ENCODE results near the gene AMZ1.
A peak's percentile ranks its signal among the peaks of the same experiment; 100 is the strongest.

The AMZ1 gene

DNA sequence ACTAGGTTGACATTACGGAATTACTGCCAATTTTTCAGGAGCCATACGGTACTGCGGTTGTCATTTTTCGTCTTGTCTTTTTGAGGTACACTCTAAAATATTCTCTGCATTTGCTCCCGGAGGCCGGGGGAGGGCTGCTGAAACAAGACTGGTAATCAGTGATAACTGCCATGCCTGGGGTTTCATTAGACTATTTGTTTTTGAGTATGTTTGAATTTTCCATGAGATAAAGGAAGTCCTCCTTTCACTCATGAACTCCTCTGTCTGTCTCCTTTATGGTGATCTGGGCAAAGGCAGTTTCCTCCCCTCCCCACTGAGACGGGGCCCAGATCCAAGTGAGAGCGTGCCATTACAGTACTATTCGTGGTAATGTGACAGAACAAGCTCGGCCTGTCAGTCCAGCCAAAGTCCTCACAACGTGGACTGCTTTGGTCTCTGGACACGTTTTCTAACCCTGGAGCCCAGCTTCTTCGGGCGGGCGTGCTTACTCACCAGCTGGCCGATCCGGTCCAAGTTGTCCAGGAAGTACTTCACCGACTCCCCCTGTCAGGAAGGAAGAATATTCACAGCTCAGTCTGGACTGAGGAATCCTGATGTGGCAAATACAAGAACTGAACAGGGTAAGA is 45.1 kb downstream of the AMZ1 start:
- peak; percentile 78; the same call in 1 of the 2 replicates for TF ChIP-seq SIN3A (IDR thresholded peaks at IDR 0.05; ENCODE audit: borderline replicate concordance, insufficient read depth, low read length)
- TF ChIP-seq FOXP2 (optimal IDR thresholded peaks at IDR 0.05; ENCODE audit: borderline replicate concordance, extremely low read depth, extremely low read length, insufficient read depth): peak; percentile 55
- TF ChIP-seq TAF1 (IDR thresholded peaks at IDR 0.05; ENCODE audit: borderline replicate concordance, insufficient read depth, low read length): no peak

DNA sequence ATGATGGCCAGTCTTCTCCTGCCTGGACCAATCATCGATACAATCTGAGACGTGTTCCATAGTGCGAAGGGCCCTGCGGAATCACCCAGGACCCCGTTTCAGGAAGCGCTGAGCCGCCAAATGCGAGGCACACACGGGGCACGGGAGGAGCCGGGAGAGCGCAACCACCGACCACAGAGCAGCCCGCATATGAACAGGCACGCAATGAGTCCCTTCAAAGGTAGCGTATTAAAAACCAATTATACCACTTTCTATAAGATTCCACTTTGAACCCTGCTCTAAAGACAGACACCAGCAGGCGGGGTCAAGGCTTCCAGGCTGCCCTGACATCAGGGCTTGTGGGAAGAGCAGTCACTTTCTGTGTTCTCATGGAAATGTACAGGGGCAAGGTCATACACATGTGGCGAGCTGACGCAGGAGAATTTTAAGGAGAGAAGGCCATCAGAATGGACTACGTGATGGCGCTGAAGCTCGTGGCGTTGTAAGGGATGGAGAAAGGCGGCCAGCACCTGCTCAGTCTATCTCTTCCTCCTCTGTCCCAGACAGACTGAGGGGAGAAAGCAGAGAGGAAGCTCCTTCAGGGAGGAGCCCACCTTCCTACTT is 46.2 kb downstream of the AMZ1 start:
- TF ChIP-seq TAF1 (IDR thresholded peaks at IDR 0.05; ENCODE audit: borderline replicate concordance, insufficient read depth, low read length) (no peak), SIN3A (IDR thresholded peaks at IDR 0.05; ENCODE audit: borderline replicate concordance, insufficient read depth, low read length) (no peak), FOXP2 (optimal IDR thresholded peaks at IDR 0.05; ENCODE audit: borderline replicate concordance, extremely low read depth, extremely low read length, insufficient read depth) (no peak), POLR2AphosphoS5 (IDR thresholded peaks at IDR 0.05; ENCODE audit: low read depth, low read length) (no peak)
- TF ChIP-seq, protein P1, sequence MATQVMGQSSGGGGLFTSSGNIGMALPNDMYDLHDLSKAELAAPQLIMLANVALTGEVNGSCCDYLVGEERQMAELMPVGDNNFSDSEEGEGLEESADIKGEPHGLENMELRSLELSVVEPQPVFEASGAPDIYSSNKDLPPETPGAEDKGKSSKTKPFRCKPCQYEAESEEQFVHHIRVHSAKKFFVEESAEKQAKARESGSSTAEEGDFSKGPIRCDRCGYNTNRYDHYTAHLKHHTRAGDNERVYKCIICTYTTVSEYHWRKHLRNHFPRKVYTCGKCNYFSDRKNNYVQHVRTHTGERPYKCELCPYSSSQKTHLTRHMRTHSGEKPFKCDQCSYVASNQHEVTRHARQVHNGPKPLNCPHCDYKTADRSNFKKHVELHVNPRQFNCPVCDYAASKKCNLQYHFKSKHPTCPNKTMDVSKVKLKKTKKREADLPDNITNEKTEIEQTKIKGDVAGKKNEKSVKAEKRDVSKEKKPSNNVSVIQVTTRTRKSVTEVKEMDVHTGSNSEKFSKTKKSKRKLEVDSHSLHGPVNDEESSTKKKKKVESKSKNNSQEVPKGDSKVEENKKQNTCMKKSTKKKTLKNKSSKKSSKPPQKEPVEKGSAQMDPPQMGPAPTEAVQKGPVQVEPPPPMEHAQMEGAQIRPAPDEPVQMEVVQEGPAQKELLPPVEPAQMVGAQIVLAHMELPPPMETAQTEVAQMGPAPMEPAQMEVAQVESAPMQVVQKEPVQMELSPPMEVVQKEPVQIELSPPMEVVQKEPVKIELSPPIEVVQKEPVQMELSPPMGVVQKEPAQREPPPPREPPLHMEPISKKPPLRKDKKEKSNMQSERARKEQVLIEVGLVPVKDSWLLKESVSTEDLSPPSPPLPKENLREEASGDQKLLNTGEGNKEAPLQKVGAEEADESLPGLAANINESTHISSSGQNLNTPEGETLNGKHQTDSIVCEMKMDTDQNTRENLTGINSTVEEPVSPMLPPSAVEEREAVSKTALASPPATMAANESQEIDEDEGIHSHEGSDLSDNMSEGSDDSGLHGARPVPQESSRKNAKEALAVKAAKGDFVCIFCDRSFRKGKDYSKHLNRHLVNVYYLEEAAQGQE (IDR thresholded peaks at IDR 0.05; ENCODE audit: insufficient read depth in 1 of 2, low read depth in 2 of 2, low read length in 2 of 2): no peak

DNA sequence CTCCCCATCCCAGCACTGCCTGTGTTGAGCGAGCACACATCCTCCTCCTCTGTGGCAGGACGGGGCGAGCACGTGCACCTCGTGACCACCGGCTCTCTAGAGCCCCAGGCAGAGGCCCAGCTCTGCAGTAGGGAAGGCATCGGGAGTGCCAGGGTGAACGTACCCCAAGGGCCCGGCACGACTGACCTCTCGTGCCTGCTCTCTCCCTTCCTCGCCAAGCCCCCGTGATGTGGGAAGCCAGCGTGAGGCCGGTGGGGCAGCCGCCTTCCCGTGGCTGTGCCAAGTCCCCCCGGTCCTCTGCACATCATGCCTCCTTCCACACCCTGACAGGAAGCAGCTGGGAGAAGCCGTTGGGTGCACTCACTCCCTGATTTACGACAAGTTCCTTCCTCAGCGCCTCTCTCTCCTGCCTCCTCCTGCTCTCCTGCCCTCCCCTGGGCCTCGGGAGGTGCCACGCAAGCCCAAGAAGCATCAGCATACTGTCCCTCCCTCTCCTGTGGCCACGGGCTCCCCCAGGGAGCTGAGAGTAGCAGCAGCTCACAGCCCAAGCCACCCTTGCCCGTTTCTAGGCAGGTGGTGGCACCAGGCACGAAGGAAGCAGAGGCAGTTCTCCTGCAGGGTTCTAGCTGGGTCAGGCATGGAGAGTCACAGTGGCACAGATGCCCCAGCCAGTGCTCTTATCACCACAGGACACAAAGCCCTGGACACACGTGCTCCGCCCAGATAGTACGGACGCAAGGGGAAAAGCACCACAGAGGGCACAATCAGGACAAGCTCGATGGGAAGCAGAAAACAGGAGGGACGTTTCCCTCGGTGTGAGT is 47.0 kb downstream of the AMZ1 start:
- TF ChIP-seq POLR2AphosphoS5 (IDR thresholded peaks at IDR 0.05; ENCODE audit: low read depth, low read length): no peak

DNA sequence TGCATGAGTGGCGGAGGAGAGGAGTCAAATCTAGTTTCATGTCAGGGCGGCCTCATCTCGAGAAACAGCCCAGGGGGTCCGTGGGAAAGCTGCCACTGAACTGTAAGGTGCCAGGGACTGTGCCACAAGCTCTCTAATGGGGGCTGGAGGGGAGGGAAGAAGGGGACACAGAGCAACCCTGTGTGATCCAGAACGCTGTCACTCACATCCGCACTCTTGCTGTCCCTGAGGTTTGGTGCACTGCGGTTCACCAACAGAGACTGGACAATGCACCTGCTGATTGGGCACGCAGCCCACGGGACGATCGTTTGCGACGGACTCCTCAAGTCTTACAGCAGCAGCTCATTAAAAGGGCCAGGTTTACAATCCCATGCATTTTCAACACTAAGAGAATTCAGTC is 47.7 kb downstream of the AMZ1 start:
- TF ChIP-seq SIN3A (IDR thresholded peaks at IDR 0.05; ENCODE audit: borderline replicate concordance, insufficient read depth, low read length) (no peak), TAF1 (IDR thresholded peaks at IDR 0.05; ENCODE audit: borderline replicate concordance, insufficient read depth, low read length) (no peak), POLR2AphosphoS5 (IDR thresholded peaks at IDR 0.05; ENCODE audit: low read depth, low read length) (no peak)
- TF ChIP-seq, protein P1 (IDR thresholded peaks at IDR 0.05; ENCODE audit: insufficient read depth in 1 of 2, low read depth in 2 of 2, low read length in 2 of 2): no peak

DNA sequence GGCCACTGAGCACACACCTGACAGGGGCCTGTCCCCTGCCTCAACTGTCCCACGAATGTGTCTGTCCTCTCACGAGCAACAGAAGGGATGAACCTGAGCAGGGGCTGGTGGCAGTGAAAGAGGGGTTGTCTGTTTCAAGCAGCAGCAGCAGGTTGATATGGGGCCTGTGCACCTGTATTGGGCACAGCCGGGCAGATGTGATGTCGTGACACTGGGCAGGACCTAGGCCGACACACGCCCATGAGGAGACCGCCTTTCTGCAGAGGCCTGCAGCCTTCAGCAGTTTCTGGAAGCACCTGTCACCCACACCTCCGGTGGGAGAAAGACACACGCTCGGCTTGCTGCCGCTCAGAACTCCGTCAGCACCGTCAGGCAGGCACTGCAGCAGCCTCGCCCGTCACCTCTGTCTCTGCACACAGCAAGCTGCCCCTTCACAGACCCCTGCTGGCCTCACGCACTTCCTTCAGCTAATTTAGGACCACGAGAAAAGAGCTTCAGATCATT is 48.5 kb downstream of the AMZ1 start:
- no peak for TF ChIP-seq TAF1 (IDR thresholded peaks at IDR 0.05; ENCODE audit: borderline replicate concordance, insufficient read depth, low read length)
- TF ChIP-seq POLR2AphosphoS5 (IDR thresholded peaks at IDR 0.05; ENCODE audit: low read depth, low read length): no peak
- TF ChIP-seq, protein P1 (IDR thresholded peaks at IDR 0.05; ENCODE audit: insufficient read depth in 1 of 2, low read depth in 2 of 2, low read length in 2 of 2): no peak
- no peak for TF ChIP-seq FOXP2 (optimal IDR thresholded peaks at IDR 0.05; ENCODE audit: borderline replicate concordance, extremely low read depth, extremely low read length, insufficient read depth)
- no peak for TF ChIP-seq SIN3A (IDR thresholded peaks at IDR 0.05; ENCODE audit: borderline replicate concordance, insufficient read depth, low read length)
